ENCODE results near the gene KCMF1.

KCMF1 gene

GRCh38 chr2:85063981-85064599 is 93.1 kb downstream of the KCMF1 start:
- in situ Hi-C loops (cut with MboI; ENCODE audit: low pct_unique_long_range_greater_than_20kb, low sequenced_read_pairs) = loop anchor here (25.0 kb wide), 1 partner anchor 223 kb away; no protein-coding TSS in a partner anchor
- no peak for DNase-seq

GRCh38 chr2:85064927-85065577 is 94.1 kb downstream of the KCMF1 start:
- in situ Hi-C loops (cut with MboI; ENCODE audit: low pct_unique_long_range_greater_than_20kb, low sequenced_read_pairs) = loop anchor here (25.0 kb wide), 1 partner anchor 222 kb away; no protein-coding TSS in a partner anchor
- no peak for DNase-seq

- no peak for DNase-seq
- in situ Hi-C loops (cut with MboI; ENCODE audit: low pct_unique_long_range_greater_than_20kb, low sequenced_read_pairs) = loop anchor here (25.0 kb wide), 1 partner anchor 221 kb away; no protein-coding TSS in a partner anchor
Measured at GRCh38 chr2:85066006-85066740, 95.2 kb downstream of the KCMF1 start.

GRCh38 chr2:85066874-85067351 is 96.0 kb downstream of the KCMF1 start:
- in situ Hi-C loops (cut with MboI; ENCODE audit: low pct_unique_long_range_greater_than_20kb, low sequenced_read_pairs) = loop anchor here (25.0 kb wide), 1 partner anchor 220 kb away; no protein-coding TSS in a partner anchor
- peak; percentile 87 for DNase-seq

- no peak for DNase-seq
- in situ Hi-C loops (cut with MboI; ENCODE audit: low pct_unique_long_range_greater_than_20kb, low sequenced_read_pairs) = loop anchor here (25.0 kb wide), 1 partner anchor 216 kb away; no protein-coding TSS in a partner anchor
Measured at GRCh38 chr2:85071096-85071495, 100.1 kb downstream of the KCMF1 start.

GRCh38 chr2:85073033-85073432 is 102.1 kb downstream of the KCMF1 start:
- no peak for DNase-seq
- in situ Hi-C loops (cut with MboI; ENCODE audit: low pct_unique_long_range_greater_than_20kb, low sequenced_read_pairs) = loop anchor here (25.0 kb wide), 1 partner anchor 214 kb away; no protein-coding TSS in a partner anchor

GRCh38 chr2:85076618-85077274 is 105.8 kb downstream of the KCMF1 start:
- DNase-seq = no peak
- in situ Hi-C loops (cut with MboI; ENCODE audit: low pct_unique_long_range_greater_than_20kb, low sequenced_read_pairs) = no loop called here

GRCh38 chr2:85077859-85078419 is 107.0 kb downstream of the KCMF1 start:
- in situ Hi-C loops (cut with MboI; ENCODE audit: low pct_unique_long_range_greater_than_20kb, low sequenced_read_pairs) = no loop called here

GRCh38 chr2:85078536-85078935 is 107.6 kb downstream of the KCMF1 start:
- in situ Hi-C loops (cut with MboI; ENCODE audit: low pct_unique_long_range_greater_than_20kb, low sequenced_read_pairs) = no loop called here
- DNase-seq = no peak

More at GRCh38 chr2:85077859-85078419, 107.0 kb downstream of the KCMF1 start:
- DNase-seq = no peak

GRCh38 chr2:85083092-85083491 is 112.1 kb downstream of the KCMF1 start:
- in situ Hi-C loops (cut with MboI; ENCODE audit: low pct_unique_long_range_greater_than_20kb, low sequenced_read_pairs) = no loop called here
- no peak for DNase-seq

- in situ Hi-C loops (cut with MboI; ENCODE audit: low pct_unique_long_range_greater_than_20kb, low sequenced_read_pairs) = no loop called here
Measured at GRCh38 chr2:85085563-85085962, 114.6 kb downstream of the KCMF1 start.

GRCh38 chr2:85087541-85087940 is 116.6 kb downstream of the KCMF1 start:
- in situ Hi-C loops (cut with MboI; ENCODE audit: low pct_unique_long_range_greater_than_20kb, low sequenced_read_pairs) = no loop called here
- DNase-seq = no peak

More at GRCh38 chr2:85085563-85085962, 114.6 kb downstream of the KCMF1 start:
- no peak for DNase-seq

- in situ Hi-C loops (cut with MboI; ENCODE audit: low pct_unique_long_range_greater_than_20kb, low sequenced_read_pairs) = no loop called here
- DNase-seq = no peak
Measured at GRCh38 chr2:85088921-85089320, 118.0 kb downstream of the KCMF1 start.

- no peak for DNase-seq
- in situ Hi-C loops (cut with MboI; ENCODE audit: low pct_unique_long_range_greater_than_20kb, low sequenced_read_pairs) = no loop called here
Measured at GRCh38 chr2:85089585-85089984, 118.6 kb downstream of the KCMF1 start.

GRCh38 chr2:85091838-85092237 is 120.9 kb downstream of the KCMF1 start:
- in situ Hi-C loops (cut with MboI; ENCODE audit: low pct_unique_long_range_greater_than_20kb, low sequenced_read_pairs) = no loop called here
- no peak for DNase-seq

- DNase-seq = no peak
Measured at GRCh38 chr2:85095094-85095493, 124.1 kb downstream of the KCMF1 start.

GRCh38 chr2:85096616-85097015 is 125.7 kb downstream of the KCMF1 start:
- in situ Hi-C loops (cut with MboI; ENCODE audit: low pct_unique_long_range_greater_than_20kb, low sequenced_read_pairs) = no loop called here
- DNase-seq = no peak

More at GRCh38 chr2:85095094-85095493, 124.1 kb downstream of the KCMF1 start:
- in situ Hi-C loops (cut with MboI; ENCODE audit: low pct_unique_long_range_greater_than_20kb, low sequenced_read_pairs) = no loop called here

- in situ Hi-C loops (cut with MboI; ENCODE audit: low pct_unique_long_range_greater_than_20kb, low sequenced_read_pairs) = no loop called here
- no peak for DNase-seq
Measured at GRCh38 chr2:85104228-85104627, 133.3 kb downstream of the KCMF1 start.
